Panc1 (cell line): ENCODE measurements around the gene LRTM1.

Source experiments
- POLR2AphosphoS5 ChIP-seq: IDR thresholded peaks from 2 replicates; pipeline ENCODE4 v1.6.1; 2012; ENCODE audit warnings: mild to moderate bottlenecking, low read depth, low read length, moderate library complexity
- REST ChIP-seq, 2 experiments: IDR thresholded peaks; 2 replicates each; pipeline ENCODE4 v1.6.1; 2011 to 2012; ENCODE audit warnings: low read depth in 2 of 2, control low read depth in 1 of 2, low read length in 1 of 2, mild to moderate bottlenecking in 1 of 2, moderate library complexity in 1 of 2; ENCODE audit not compliant: insufficient read depth in 1 of 2
- SIN3A ChIP-seq: IDR thresholded peaks from 2 replicates; pipeline ENCODE4 v1.6.1; 2012; ENCODE audit warnings: low read depth, mild to moderate bottlenecking, low read length, moderate library complexity, borderline replicate concordance; ENCODE audit not compliant: insufficient read depth
- TF ChIP-seq, protein P1 (sequence below): fragments of 450-650 bp; IDR thresholded peaks from 2 replicates; pipeline ENCODE4 v1.5.1; 2017; ENCODE audit warnings: mild to moderate bottlenecking

DNA sequence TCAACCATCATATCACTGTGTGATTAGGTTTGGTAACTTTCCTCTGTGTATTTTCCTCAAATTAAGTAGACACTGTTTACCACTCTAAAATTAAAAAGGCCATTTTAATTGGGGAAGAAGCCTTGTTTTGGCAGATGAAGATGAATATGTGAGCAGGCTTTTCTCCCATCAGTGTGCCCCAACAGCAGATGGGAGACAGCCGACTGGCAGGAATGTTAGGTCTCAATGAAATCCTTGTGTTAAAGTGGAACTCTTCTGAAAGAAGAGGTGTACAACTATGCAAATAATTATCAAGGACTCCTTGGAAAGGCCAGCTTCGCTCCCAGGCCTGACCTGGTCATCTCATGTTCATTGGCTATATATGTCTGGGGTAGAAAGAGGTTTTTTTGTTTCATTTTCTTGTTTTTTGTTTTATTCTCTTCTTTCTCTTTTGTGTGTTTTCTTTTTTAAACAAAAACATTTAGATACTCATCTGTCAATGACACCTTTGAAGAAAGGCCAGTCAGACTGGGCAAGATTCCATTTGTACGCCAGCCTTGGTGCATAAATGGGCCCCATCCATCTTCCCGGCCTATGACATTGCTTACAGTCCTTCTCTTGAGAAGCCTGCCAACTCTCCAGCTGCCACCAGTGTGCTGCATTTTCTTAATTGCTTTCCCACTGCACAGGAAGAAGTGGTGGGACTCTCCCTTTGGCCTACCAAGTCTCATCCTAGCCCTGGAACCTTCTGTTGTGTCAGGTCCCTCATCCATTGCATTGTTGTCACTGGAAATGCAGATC is 25.8 kb downstream of the LRTM1 start:
- TF ChIP-seq REST (IDR thresholded peaks at IDR 0.05; ENCODE audit: insufficient read depth in 1 of 2, low read depth in 2 of 2, low read length in 1 of 2) (no peak), POLR2AphosphoS5 (no peak), SIN3A (no peak)
- TF ChIP-seq, protein P1, sequence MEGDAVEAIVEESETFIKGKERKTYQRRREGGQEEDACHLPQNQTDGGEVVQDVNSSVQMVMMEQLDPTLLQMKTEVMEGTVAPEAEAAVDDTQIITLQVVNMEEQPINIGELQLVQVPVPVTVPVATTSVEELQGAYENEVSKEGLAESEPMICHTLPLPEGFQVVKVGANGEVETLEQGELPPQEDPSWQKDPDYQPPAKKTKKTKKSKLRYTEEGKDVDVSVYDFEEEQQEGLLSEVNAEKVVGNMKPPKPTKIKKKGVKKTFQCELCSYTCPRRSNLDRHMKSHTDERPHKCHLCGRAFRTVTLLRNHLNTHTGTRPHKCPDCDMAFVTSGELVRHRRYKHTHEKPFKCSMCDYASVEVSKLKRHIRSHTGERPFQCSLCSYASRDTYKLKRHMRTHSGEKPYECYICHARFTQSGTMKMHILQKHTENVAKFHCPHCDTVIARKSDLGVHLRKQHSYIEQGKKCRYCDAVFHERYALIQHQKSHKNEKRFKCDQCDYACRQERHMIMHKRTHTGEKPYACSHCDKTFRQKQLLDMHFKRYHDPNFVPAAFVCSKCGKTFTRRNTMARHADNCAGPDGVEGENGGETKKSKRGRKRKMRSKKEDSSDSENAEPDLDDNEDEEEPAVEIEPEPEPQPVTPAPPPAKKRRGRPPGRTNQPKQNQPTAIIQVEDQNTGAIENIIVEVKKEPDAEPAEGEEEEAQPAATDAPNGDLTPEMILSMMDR, result no peak
